Esophagus (tissue), 2 donors: ENCODE results near the gene PAX3. TPM values are rescaled to one million over a fixed set of nuclear protein-coding genes. Genes with fewer than 3 reads are reported as not detected.

Experiments
- H3K27ac ChIP-seq, 2 donors: one replicate each; pipeline ENCODE4 v1.5.1; 2013; ENCODE audit warnings: low read depth in 2 of 2, mild to moderate bottlenecking in 2 of 2, inconsistent platforms in 1 of 2, low read length in 1 of 2, moderate library complexity in 1 of 2
- H3K27me3 ChIP-seq, 2 donors: one replicate each; pipeline ENCODE4 v1.6.1; 2013; ENCODE audit warnings: low read length in 2 of 2, control low read depth in 1 of 2, mild to moderate bottlenecking in 1 of 2; ENCODE audit not compliant: insufficient read depth in 2 of 2, control insufficient read depth in 1 of 2
- H3K36me3 ChIP-seq, 2 donors: one replicate each; pipeline ENCODE4 v1.6.1; 2013; ENCODE audit warnings: low read length in 1 of 2; ENCODE audit not compliant: control insufficient read depth in 2 of 2, insufficient read depth in 2 of 2
- H3K4me1 ChIP-seq, 2 donors: one replicate each; pipeline ENCODE4 v1.6.1; 2013; ENCODE audit warnings: low read length in 1 of 2; ENCODE audit not compliant: control insufficient read depth in 2 of 2, insufficient read depth in 2 of 2
- H3K4me3 ChIP-seq, 2 donors: one replicate each; pipeline ENCODE4 v1.5.1; 2013; ENCODE audit warnings: low read length in 2 of 2, mild to moderate bottlenecking in 2 of 2, low read depth in 1 of 2, moderate library complexity in 1 of 2
- H3K9me3 ChIP-seq, 2 donors: one replicate each; pipeline ENCODE4 v1.6.1; 2013; ENCODE audit warnings: mild to moderate bottlenecking in 2 of 2, low read depth in 1 of 2, low read length in 1 of 2, moderate library complexity in 1 of 2; ENCODE audit not compliant: control insufficient read depth in 2 of 2, insufficient read depth in 1 of 2
- WGBS, 2 donors: extraction: QIAGEN DNeasy Blood & Tissue Kit; methylation state at CpG; one replicate each; pipeline ENCODE4 v1.1.7; 2013; 5-methylcytosine and 5-hydroxymethylcytosine counted together
- polyA plus RNA-seq, 2 donors: library from polyadenylated mRNA; stranded (reverse); fragments of 200-250 nt; gene quantifications; one replicate each; pipeline ENCODE4 v1.2.3, GENCODE V29; 2013
- donor health status: healthy with polysubstance abuse.
- donor health status: Bipolar disorder and iron deficiency.

PAX3 gene
- polyA plus RNA-seq, 2 donors: not detected

DNA sequence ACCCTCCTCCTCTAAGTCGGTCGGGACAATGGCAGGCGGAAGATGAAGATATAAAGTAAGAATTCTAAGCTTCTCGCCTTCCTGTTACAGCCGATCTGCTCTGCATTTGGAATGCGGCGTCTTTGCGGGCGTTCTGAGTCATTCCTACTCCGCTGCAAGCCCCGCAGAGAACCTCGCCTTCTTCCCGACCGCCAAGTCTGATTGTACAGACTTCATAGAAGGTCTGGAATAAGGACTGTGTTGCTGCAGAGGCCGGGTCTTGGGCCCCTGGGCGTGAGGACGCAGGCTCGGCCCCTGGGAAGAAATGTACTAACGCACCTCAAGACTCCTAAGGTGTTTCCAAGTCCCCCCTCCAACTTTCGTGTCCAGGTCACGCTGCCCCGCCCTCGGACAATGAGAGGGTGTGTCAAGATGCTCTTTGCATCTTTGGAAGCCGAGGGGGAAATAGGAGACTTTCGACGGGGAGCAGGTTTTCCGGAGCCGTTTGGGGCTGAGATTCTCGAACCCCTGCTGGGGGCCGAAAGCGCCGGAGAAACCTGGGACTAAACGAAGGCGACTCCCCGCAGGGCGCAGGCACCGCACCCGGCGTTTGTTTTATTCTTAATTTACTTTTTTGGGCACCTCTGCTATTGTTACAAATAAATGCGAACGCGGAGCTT, 12.7 kb upstream of the PAX3 start:
- Histone ChIP-seq H3K27ac (no peak overlapping the region), H3K4me3 (no peak overlapping the region), H3K36me3 (no peaks in the 10 kb centered on the region), H3K9me3 (peaks cover 0 to 10% of the 10 kb centered on the region in 2 donors), H3K27me3 (peaks cover 5 to 50% of the 10 kb centered on the region in 2 donors), H3K4me1 (peaks cover 3% of the 10 kb centered on the region in 2 donors)
- WGBS, 2 donors: 8 to 11% methylated on average over 42 of the region's 42 CpGs

- no peak overlapping the region for H3K27ac ChIP-seq
- H3K9me3 ChIP-seq: peaks cover 0 to 10% of the 10 kb centered on the region in 2 donors
- no peak overlapping the region for H3K4me3 ChIP-seq
- WGBS, 2 donors: 9 to 11% methylated on average over 11 of the region's 11 CpGs
- H3K36me3 ChIP-seq: no peaks in the 10 kb centered on the region
- H3K27me3 ChIP-seq: peaks cover 5 to 56% of the 10 kb centered on the region in 2 donors
- H3K4me1 ChIP-seq: peaks cover 3 to 8% of the 10 kb centered on the region in 2 donors
Observed at GRCh38 chr2:222310747-222311318, 12.0 kb upstream of the PAX3 start.

DNA sequence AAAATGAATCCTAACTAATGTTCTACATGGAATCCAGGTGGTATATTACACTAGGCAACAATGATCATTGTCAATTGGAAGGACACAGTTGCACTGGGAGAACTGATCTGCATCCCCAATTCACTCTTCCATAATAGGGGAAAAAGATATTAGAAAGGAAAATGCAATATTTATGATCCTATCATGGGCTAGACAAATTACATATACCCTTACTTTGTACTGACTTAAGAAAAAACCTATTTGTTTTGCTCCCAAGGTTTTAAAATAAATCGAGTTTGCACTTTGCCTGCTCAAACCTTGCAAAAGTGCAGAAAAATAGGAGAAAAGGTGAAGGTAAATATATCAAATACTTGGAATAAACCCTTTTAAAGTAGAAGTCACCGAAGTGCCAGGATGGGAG, 11.0 kb upstream of the PAX3 start:
- no peaks in the 10 kb centered on the region for H3K36me3 ChIP-seq
- peaks cover 5 to 61% of the 10 kb centered on the region in 2 donors for H3K27me3 ChIP-seq
- peaks cover 0 to 10% of the 10 kb centered on the region in 2 donors for H3K9me3 ChIP-seq
- no peak overlapping the region for H3K4me3 ChIP-seq
- no peak overlapping the region for H3K27ac ChIP-seq
- 13 to 14% methylated on average over 2 of the region's 2 CpGs for WGBS, 2 donors
- H3K4me1 ChIP-seq: peaks cover 3 to 14% of the 10 kb centered on the region in 2 donors

DNA sequence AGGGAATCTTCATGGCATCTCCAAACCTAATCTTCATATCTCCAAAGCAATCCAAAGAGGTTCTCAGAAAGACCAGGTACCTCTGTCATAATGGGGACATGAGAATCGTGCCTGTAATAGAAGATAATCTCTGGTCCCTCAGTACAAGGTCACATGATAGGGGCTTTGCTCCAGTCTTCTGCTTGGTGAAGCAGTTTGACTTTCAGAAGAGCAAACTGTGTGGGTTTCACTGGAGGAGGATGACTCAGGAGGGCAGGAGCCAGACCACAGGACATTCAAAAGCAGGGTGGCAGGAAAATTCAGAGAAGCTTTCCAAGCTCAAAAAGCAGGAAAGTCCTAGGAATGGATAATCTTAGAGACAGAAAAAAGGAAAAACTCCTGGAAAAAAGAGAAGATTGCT, 10.6 kb upstream of the PAX3 start:
- Histone ChIP-seq H3K4me1 (peaks cover 5 to 14% of the 10 kb centered on the region in 2 donors), H3K27me3 (peaks cover 5 to 63% of the 10 kb centered on the region in 2 donors), H3K4me3 (no peak overlapping the region), H3K9me3 (peaks cover 0 to 10% of the 10 kb centered on the region in 2 donors), H3K27ac (no peak overlapping the region), H3K36me3 (no peaks in the 10 kb centered on the region)
- WGBS, 2 donors: 9 to 17% methylated on average over 1 of the region's 1 CpG

- H3K9me3 ChIP-seq: peaks cover 0 to 11% of the 10 kb centered on the region in 2 donors
- 16 to 19% methylated on average over 11 of the region's 11 CpGs for WGBS, 2 donors
- H3K36me3 ChIP-seq: no peaks in the 10 kb centered on the region
- no peak overlapping the region for H3K4me3 ChIP-seq
- peaks cover 5 to 71% of the 10 kb centered on the region in 2 donors for H3K27me3 ChIP-seq
- H3K4me1 ChIP-seq: peaks cover 13 to 14% of the 10 kb centered on the region in 2 donors
- no peak overlapping the region for H3K27ac ChIP-seq
Observed at GRCh38 chr2:222307978-222308730, 9.4 kb upstream of the PAX3 start.

DNA sequence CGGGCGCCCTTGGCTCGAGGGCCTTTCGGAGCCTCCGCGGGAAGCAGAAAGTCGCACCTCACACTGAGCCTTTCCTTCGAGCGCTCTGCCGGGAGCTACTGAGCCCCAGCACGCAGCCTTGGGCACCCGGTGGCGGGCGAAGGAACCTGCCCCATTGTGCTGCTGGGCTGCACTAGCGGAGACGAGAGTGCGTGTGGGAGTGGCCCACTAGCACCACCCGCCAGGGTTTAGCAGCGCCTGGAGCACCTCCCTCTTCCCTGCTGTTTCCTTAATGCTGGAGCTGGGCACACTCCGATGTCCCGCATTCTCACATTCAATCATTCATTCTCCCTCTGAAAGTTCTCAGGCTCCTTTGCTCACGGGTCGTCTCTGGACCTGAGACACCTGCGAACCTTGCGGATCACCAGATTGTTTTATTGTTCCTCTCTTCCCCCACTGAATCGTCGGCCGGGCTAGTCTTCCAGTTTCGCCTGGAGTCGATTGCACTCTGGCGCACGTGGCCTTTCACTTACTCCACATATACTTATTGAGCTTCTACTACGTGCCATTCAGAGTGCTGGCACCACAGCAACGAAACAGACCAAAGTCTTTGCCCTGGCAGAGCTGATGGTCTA, 8.5 kb upstream of the PAX3 start:
- H3K27me3 ChIP-seq: peaks cover 7 to 67% of the 10 kb centered on the region in 2 donors
- peak overlapping the region in 1 of 2 donors; percentile 12 for H3K4me3 ChIP-seq
- no peaks in the 10 kb centered on the region for H3K36me3 ChIP-seq
- WGBS, 2 donors: 2 to 4% methylated on average over 34 of the region's 34 CpGs
- peaks cover 14% of the 10 kb centered on the region in 2 donors for H3K4me1 ChIP-seq
- H3K9me3 ChIP-seq: peaks cover 0 to 11% of the 10 kb centered on the region in 2 donors
- no peak overlapping the region for H3K27ac ChIP-seq

- 4 to 5% methylated on average over 27 of the region's 27 CpGs for WGBS, 2 donors
- H3K27me3 ChIP-seq: peaks cover 7 to 64% of the 10 kb centered on the region in 2 donors
- peaks cover 0 to 5% of the 10 kb centered on the region in 2 donors for H3K9me3 ChIP-seq
- H3K4me3 ChIP-seq: peak overlapping the region; percentile 33 to 54
- no peak overlapping the region for H3K27ac ChIP-seq
- peaks cover 14% of the 10 kb centered on the region in 2 donors for H3K4me1 ChIP-seq
- no peaks in the 10 kb centered on the region for H3K36me3 ChIP-seq
Observed at GRCh38 chr2:222306393-222307142, 7.8 kb upstream of the PAX3 start.

DNA sequence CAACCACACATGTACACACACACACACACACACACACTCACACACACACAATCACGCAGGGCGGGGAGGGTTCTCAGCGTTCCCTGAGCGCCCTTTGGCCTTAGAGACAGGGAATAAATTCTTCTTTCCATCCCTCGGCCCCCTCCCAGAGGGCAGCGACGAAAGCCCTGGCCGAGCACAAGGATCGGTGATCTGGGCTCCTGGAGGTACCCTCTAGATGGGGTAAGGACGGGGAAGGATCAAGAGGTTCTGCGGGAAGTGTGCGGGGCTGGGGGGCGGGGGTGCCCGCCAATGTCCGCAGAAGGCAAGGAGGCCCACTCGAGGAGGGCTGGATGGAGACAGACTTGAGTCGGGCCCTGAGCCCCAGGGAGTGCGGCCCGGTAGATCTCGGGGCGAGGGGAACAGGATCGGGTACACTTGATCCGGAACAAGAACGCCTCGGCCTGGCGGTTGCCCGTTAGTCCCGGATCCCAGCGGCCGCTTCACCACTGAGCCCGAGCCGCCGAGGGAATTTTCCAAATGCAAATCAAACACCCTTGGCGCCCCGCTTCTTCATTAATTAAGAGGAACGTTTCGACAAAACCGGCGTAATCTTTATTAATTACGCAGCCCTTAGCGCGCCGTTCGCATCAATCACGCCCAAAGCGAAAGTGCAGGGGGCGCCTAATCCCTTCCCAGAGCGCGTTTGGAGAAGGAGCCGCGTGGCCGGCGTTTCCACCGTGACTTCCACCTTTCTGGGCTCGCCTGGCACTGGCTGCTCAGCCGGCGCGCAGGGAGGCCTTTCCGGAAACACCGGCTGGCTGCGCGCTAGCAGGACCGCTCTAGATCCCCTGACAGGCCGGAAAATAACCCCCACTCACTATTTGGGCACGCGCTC, 7.0 kb upstream of the PAX3 start:
- H3K9me3 ChIP-seq: peaks cover 0 to 3% of the 10 kb centered on the region in 2 donors
- WGBS, 2 donors: 2% methylated on average over 66 of the region's 66 CpGs
- no peak overlapping the region for H3K27ac ChIP-seq
- no peaks in the 10 kb centered on the region for H3K36me3 ChIP-seq
- peaks cover 14% of the 10 kb centered on the region in 2 donors for H3K4me1 ChIP-seq
- peak overlapping the region; percentile 33 to 54 for H3K4me3 ChIP-seq
- peaks cover 5 to 63% of the 10 kb centered on the region in 2 donors for H3K27me3 ChIP-seq
